Omental fat pad (tissue), 4 donors: ENCODE measurements around the gene INAFM1. TPM values are rescaled to one million over a fixed set of nuclear protein-coding genes. Genes with fewer than 3 reads are reported as not detected.

Experiments
- ATAC-seq: fragments of 150-250 bp; one replicate; pipeline ENCODE4 v1.9.1; 2016; ENCODE audit warnings: mild to moderate bottlenecking, moderate library complexity; ENCODE audit not compliant: low FRiP score
- DNase-seq: peaks from one replicate; pipeline ENCODE4 v3.0.0-alpha.2; 2019; ENCODE audit warnings: low spot score
- CTCF ChIP-seq, 3 donors: fragments of 450-650 bp; IDR thresholded peaks; one replicate each; pipeline ENCODE4 v1.5.1; 2016 to 2017; ENCODE audit warnings: antibody characterized with exemption in 3 of 3, mild to moderate bottlenecking in 3 of 3, moderate library complexity in 2 of 3
- total RNA-seq, 4 donors: library from RNA; depleted of rRNA; stranded (reverse); fragments of >200 nt; gene quantifications; one replicate each; pipeline ENCODE4 v1.1.0, GENCODE V29; 2016

INAFM1 gene
- total RNA-seq, 4 donors from 2014 or later, result 3.3 to 8.2 (median 5.7) TPM

- no peak for DNase-seq
Observed at GRCh38 chr19:47228937-47229675, 45.6 kb upstream of the INAFM1 start.

GRCh38 chr19:47229676-47230053 lies 45.0 kb upstream of the INAFM1 start:
- DNase-seq, result no peak

More at GRCh38 chr19:47228937-47229675, 45.6 kb upstream of the INAFM1 start:
- no peak for ATAC-seq
- no peak for TF ChIP-seq CTCF (IDR thresholded peaks at IDR 0.05)

GRCh38 chr19:47230054-47230920 lies 44.4 kb upstream of the INAFM1 start:
- ATAC-seq (no peak), DNase-seq (peak; percentile 62)
- peak in 1 of 3 donors; percentile 86 for TF ChIP-seq CTCF (IDR thresholded peaks at IDR 0.05)

More at GRCh38 chr19:47229676-47230053, 45.0 kb upstream of the INAFM1 start:
- no peak for ATAC-seq
- no peak for TF ChIP-seq CTCF (IDR thresholded peaks at IDR 0.05)

- no peak for ATAC-seq
- no peak for TF ChIP-seq CTCF (IDR thresholded peaks at IDR 0.05)
- no peak for DNase-seq
Observed at GRCh38 chr19:47230921-47231214, 43.8 kb upstream of the INAFM1 start, which contains the start of gene BBC3. Gene BBC3, minus strand, starts transcription at chr19:47231199. Its CDS starts 2,768 bp downstream, at chr19:47228431.

GRCh38 chr19:47231215-47232054 lies 43.2 kb upstream of the INAFM1 start:
- DNase-seq (peak; percentile 69), ATAC-seq (peak; percentile 57)
- TF ChIP-seq CTCF (IDR thresholded peaks at IDR 0.05), result no peak

- TF ChIP-seq CTCF (IDR thresholded peaks at IDR 0.05), result no peak
- ATAC-seq, result no peak
- no peak for DNase-seq
Observed at GRCh38 chr19:47232422-47233211, 42.1 kb upstream of the INAFM1 start.
